Activated effector memory CD4-positive, alpha-beta T cell treated with Interleukin-2 at 50 U/mL for 16 hours (primary cell): ENCODE data around the gene GRM1.
"Not testable (repeated sequence)": the region's sequence is repeated elsewhere in the genome, so short reads cannot be mapped to it uniquely, and the experiment has no call there.

Source experiments
- DNase-seq: peaks from one replicate; pipeline ENCODE4 v3.0.0-alpha.2; 2020

GRM1 gene

DNA sequence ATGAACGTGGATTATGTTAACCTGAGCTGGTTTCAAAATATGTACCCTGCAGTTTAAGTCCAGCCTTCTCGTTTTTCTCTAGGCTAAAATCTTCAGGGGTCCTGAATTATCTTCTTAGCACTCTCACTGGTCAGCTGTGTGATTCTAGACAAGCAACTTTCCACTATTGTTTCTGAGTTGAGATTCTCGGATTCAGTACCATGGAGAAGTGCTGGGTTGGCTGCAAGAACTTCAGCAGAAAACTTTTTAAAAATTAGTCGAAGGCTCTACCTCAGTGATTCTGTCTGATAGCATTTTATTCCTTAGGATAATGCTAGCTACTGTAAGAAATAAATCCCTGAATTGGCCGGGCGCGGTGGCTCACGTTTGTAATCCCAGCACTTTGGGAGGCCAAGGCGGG, 173.7 kb downstream of the GRM1 start:
- DNase-seq: no peak

GRCh38 chr6:146209942-146210341, 181.1 kb downstream of the GRM1 start:
- no peak for DNase-seq

- DNase-seq: no peak
Measured at GRCh38 chr6:146210406-146211083, 181.7 kb downstream of the GRM1 start.

- DNase-seq: no peak
Measured at GRCh38 chr6:146211646-146212045, 182.8 kb downstream of the GRM1 start.

- no peak for DNase-seq
Measured at GRCh38 chr6:146212781-146213180, 183.9 kb downstream of the GRM1 start.

DNA sequence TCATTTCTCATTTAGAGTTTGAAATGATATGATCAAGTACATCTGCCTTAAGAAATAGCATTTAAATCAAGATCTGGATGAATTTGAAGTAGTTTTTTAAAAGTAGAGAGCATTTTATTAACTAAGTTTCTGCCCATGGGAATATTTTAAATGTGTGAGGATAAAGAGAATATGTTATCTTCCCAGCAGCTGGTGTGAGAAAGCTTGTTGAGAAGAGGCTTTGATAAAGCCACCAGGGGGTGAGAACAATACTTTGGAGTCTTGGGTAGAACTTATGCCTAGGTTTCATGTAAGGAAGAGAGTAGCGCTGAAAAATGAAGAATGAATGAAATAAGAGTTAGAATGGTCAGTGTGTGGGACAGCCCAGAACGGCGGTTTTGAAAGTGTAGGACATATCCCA, 190.2 kb downstream of the GRM1 start:
- no peak for DNase-seq

GRCh38 chr6:146224449-146224848, 195.6 kb downstream of the GRM1 start:
- no peak for DNase-seq

GRCh38 chr6:146224988-146225387, 196.1 kb downstream of the GRM1 start:
- no peak for DNase-seq

DNA sequence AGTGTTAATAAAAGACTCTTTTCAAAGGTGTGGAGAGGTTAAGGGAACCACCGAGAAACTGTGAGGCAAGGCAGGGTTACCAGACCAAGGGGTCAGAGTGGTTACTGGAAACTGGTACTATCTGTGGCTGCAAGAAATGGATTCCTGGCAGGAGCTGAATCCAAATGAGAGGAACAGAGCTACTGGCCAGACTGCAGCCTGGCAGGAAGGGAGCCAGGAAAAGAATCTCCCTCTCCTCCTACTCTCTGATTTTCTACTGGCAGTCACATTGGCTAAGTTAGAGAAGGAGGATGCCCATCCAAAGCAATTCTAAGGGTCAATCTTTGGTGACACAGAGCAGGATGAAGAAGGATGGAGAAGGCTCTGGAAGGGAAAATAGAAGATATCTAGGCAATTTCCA, 211.5 kb downstream of the GRM1 start:
- DNase-seq: no peak

GRCh38 chr6:146240807-146241206, 211.9 kb downstream of the GRM1 start:
- no peak for DNase-seq

DNA sequence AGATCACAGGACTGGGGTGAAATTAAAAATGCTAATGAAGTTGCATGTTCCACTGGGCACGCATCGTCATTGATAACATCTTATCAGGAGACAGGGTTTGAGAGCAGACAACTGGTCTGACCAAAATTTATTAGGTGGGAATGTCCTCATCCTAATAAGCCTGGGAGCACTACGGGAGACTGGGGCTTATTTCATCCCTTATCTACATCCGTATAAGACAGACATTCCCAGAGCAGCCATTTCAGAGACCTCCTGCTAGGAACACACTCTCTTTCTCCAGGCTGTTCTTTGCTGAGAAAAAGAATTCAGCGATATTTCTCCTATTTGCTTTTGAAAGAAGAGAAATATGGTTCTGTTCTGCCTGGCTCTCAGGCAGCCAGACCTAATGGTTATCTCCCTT, 214.8 kb downstream of the GRM1 start:
- not testable (repeated sequence) for DNase-seq

DNA sequence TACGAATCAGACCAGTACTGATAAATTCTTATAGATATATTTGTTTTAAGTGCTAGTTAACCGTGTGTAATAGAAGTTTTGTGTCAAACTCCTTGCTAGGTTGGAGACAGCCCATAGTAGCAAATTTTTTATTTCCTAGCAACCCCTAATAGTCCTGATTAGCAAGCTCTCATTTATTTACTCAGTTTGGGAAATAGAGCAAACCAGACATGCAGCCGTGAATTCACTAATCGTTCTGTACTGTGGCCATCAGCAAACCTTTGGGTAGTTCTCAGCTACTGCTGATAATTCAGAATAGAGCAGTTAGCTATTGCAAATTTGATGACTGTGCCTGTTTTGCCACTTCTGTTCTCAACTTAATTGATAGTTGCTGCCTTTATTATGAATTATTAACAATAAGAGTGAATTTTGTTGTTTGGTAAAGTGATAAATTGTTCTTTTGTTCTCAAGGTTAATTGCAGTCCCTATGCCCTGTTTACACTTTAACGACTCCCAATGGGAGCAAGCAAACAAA, 215.8 kb downstream of the GRM1 start:
- DNase-seq: no peak

DNA sequence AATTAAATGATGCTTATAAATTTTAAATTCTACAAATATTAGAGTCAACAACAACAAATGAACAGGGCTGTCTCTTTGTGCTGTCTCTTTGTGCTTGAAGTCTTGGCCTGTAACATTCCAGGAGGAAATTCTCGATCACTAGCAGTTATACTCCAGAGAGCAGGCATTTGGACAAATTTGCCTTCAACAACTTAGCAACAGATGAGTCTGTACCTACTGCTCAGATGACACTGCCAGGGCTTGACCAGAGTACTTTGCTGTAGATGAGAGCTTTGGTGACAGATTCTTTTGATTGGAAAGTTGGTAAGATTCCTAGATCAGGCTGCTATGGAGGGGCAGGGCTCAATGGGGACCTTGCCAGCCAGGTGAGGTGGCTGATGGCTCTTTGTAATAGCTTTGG, 217.2 kb downstream of the GRM1 start:
- no peak for DNase-seq

GRCh38 chr6:146253691-146254090, 224.8 kb downstream of the GRM1 start:
- DNase-seq: no peak

DNA sequence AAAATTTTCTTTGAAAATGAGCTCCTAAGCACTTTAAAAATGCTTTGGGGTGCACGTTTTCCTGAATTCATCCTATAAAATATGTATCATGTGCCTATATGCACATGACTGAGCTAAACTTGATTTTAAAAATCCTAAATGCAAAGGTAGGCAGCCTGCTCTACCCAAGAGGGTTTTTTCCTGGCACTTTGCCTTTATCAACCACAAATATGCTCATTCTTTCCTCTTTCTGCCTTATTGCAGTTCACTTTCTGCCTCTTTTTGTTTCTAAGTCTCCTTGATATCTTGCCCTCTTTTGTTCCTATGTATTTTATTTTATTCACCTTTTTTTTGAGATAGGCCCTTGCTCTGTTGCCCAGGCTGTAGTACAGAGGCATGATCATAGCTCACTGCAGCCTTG, 229.3 kb downstream of the GRM1 start:
- DNase-seq: no peak

- DNase-seq: no peak
Measured at GRCh38 chr6:146260886-146261285, 232.0 kb downstream of the GRM1 start.

GRCh38 chr6:146265056-146265455, 236.2 kb downstream of the GRM1 start:
- DNase-seq: no peak

DNA sequence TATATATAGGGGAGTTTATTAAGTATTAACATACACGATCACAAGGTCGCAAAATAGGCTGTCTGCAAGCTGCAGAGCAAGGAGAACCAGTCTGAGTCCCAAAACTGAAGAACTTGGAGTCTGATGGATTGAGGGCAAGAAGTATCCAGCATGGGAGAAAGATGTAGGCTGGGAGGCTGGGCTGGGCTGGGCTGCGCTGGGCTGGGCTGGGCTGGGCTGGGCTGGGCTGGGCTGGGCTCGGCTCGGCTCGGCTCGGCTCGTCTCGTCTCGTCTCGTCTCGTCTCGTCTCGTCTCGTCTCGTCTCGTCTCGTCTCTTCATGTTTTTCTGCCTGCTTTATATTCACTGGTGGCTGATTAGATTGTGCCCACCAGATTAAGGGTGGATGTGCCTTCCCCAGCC, 238.6 kb downstream of the GRM1 start:
- no peak for DNase-seq

DNA sequence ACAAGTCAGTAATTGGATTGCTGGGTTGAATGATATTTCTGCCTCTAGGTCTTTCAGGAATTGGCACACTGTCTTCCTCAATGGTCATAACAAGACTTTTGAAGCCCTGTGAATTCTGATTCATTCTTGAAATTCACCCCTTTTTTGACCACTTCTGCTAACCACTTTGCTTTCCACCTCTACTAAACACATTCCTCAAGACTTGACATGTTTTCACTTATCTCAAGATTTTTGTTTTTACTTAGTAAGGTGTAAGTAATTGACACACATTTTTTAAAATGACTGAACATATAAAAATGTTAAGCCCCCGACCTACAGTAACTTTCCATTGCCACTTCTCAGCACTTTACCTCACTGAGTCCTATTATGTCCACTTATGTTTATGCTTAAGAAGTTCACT, 239.1 kb downstream of the GRM1 start:
- no peak for DNase-seq

- no peak for DNase-seq
Measured at GRCh38 chr6:146269482-146269881, 240.6 kb downstream of the GRM1 start.

DNA sequence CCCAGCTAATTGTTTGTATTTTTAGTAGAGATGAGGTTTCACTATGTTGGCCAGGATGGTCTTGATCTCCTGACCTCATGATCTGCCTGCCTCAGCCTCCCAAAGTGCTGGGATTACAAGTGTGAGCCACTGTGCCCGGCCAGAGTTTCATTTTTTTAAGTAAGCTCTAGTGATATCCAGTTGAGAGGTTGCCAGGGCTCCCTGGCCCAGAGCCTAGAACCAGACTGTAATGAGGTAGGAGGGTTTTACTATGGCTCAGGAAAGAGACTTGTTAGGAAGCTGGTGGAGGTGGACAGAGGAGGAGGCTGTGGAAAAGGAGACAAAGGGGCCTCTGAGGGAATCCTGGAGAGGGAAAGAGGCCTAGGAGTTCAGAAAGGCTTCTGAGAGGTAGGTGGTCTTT, 242.3 kb downstream of the GRM1 start:
- not testable (repeated sequence) for DNase-seq

DNA sequence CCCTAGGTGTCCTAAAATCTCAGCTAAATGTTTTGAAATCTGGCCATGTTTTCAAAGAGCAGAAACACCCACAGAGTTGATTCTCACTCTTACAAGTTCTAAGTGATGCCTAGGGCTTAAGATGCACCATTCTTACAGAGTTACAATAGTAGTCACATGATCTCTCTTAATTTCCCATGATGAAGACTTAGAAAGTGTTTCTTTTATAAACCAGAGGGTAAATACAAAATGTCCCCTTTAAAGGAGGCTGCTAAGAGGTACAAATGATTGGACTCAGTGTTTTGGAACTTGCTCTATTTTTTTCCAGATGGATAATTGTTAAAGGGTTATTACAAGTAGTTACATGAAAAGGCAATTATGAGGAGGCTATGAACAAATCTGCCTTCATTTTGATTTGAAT, 244.6 kb downstream of the GRM1 start:
- DNase-seq: no peak

- no peak for DNase-seq
Measured at GRCh38 chr6:146277142-146277541, 248.3 kb downstream of the GRM1 start.

DNA sequence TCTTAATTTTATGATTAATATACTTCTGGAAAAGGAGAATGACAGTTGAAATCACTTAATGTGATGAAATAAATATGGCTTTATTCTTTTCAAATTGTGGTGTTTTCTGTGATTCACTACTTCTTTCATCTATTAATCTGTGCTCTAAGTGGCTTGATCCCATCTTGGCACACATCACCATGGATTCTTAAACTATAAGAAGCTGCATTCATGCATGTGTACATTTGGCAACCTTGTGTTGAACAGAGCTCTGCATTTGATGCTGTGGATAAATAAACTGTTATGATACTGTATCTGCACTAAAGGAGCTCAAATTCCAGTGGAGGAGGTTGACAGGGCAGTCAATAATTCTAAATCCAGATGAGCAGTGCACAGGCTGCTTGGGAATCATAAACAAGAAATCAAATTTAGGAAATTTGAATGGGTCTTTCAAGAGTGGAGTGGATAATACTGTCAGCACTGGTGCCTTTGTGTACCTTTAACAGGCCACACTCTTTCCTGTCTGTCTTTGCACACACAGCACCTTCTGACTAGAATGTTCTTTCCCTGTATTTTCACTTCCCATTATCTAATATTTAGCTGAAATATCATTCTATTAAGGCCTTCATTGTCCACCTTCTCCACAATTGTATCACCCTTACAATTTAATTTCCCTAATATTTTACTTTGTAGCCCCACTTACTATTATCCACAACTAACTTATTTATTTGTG, 252.9 kb downstream of the GRM1 start:
- no peak for DNase-seq

DNA sequence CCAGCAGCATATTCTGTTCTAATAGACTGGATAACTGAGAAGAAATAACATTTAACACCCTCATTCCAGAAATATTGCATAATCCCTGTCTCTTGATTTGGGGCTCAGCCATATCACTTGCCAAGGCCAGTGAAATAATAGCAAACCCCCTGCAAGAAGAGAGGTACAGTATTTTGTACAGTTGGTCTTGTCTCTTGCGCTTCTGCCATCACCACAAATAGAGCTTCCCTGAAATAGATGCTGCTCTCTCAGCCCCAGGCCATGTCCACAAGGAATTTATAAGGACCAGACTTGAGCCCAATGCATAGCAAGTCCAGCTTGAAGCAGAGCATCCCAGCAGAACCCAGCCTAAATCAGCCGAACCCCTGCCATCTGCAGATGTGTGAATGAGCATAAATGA, 254.0 kb downstream of the GRM1 start:
- DNase-seq: no peak
